B cell (primary cell): ENCODE results near the gene RASGRF2.

ENCODE experiments used
- EZH2 ChIP-seq: IDR thresholded peaks from 2 replicates; pipeline ENCODE4 v1.6.1; 2012; ENCODE audit warnings: borderline replicate concordance, low read depth, mild to moderate bottlenecking, moderate library complexity, low read length; ENCODE audit not compliant: insufficient read depth, poor library complexity, severe bottlenecking
- TF ChIP-seq, protein P1 (sequence below): fragments of 200-600 bp; IDR thresholded peaks from one replicate; pipeline ENCODE4 v1.8.0; 2022; ENCODE audit warnings: antibody characterized with exemption, mild to moderate bottlenecking

GRCh38 chr5:81010336-81011169 lies 50.4 kb downstream of the RASGRF2 start:
- TF ChIP-seq, protein P1, sequence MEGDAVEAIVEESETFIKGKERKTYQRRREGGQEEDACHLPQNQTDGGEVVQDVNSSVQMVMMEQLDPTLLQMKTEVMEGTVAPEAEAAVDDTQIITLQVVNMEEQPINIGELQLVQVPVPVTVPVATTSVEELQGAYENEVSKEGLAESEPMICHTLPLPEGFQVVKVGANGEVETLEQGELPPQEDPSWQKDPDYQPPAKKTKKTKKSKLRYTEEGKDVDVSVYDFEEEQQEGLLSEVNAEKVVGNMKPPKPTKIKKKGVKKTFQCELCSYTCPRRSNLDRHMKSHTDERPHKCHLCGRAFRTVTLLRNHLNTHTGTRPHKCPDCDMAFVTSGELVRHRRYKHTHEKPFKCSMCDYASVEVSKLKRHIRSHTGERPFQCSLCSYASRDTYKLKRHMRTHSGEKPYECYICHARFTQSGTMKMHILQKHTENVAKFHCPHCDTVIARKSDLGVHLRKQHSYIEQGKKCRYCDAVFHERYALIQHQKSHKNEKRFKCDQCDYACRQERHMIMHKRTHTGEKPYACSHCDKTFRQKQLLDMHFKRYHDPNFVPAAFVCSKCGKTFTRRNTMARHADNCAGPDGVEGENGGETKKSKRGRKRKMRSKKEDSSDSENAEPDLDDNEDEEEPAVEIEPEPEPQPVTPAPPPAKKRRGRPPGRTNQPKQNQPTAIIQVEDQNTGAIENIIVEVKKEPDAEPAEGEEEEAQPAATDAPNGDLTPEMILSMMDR = no peak
- TF ChIP-seq EZH2 = no peak
